HG03108 (cell line): ENCODE measurements around the gene ACVR1.
A peak's percentile ranks its signal among the peaks of the same experiment; 100 is the strongest.
"Not testable (repeated sequence)": the region's sequence is repeated elsewhere in the genome, so short reads cannot be mapped to it uniquely, and the experiment has no call there.

Experiments used
- ATAC-seq: cut with Tn5 transposase; IDR thresholded peaks from one replicate; pipeline ENCODE4 v1.9.1; 2021; ENCODE audit warnings: moderate library complexity; ENCODE audit not compliant: unreplicated experiment

ACVR1 gene

GRCh38 chr2:157761520-157761919 is 114.6 kb downstream of the ACVR1 start:
- ATAC-seq = no peak

- ATAC-seq = no peak
Observed at GRCh38 chr2:157760949-157761348, 115.2 kb downstream of the ACVR1 start.

- no peak for ATAC-seq
Observed at GRCh38 chr2:157759855-157760254, 116.3 kb downstream of the ACVR1 start.

- ATAC-seq = no peak
Observed at GRCh38 chr2:157758586-157758985, 117.5 kb downstream of the ACVR1 start.

- ATAC-seq = no peak
Observed at GRCh38 chr2:157757500-157757899, 118.6 kb downstream of the ACVR1 start.

- not testable (repeated sequence) for ATAC-seq
Observed at GRCh38 chr2:157756447-157756846, 119.7 kb downstream of the ACVR1 start.

GRCh38 chr2:157751462-157752058 is 124.6 kb downstream of the ACVR1 start:
- no peak for ATAC-seq

GRCh38 chr2:157749684-157750083 is 126.4 kb downstream of the ACVR1 start:
- no peak for ATAC-seq

GRCh38 chr2:157748371-157749142 is 127.6 kb downstream of the ACVR1 start:
- no peak for ATAC-seq

GRCh38 chr2:157747695-157748370 is 128.3 kb downstream of the ACVR1 start:
- ATAC-seq = no peak

- ATAC-seq = no peak
Observed at GRCh38 chr2:157747280-157747679, 128.8 kb downstream of the ACVR1 start.

- no peak for ATAC-seq
Observed at GRCh38 chr2:157746234-157746950, 129.7 kb downstream of the ACVR1 start.

- no peak for ATAC-seq
Observed at GRCh38 chr2:157744571-157745076, 131.5 kb downstream of the ACVR1 start.

- peak; percentile 74 for ATAC-seq
Observed at GRCh38 chr2:157743051-157743450, 133.1 kb downstream of the ACVR1 start.

- ATAC-seq = no peak
Observed at GRCh38 chr2:157741819-157742484, 134.2 kb downstream of the ACVR1 start.

- no peak for ATAC-seq
Observed at GRCh38 chr2:157737656-157738055, 138.5 kb downstream of the ACVR1 start.

GRCh38 chr2:157735532-157735931 is 140.6 kb downstream of the ACVR1 start:
- no peak for ATAC-seq

- ATAC-seq = no peak
Observed at GRCh38 chr2:157733263-157733662, 142.9 kb downstream of the ACVR1 start.

- ATAC-seq = no peak
Observed at GRCh38 chr2:157732596-157732995, 143.5 kb downstream of the ACVR1 start.

GRCh38 chr2:157727693-157728092 is 148.4 kb downstream of the ACVR1 start:
- ATAC-seq = no peak

- no peak for ATAC-seq
Observed at GRCh38 chr2:157726946-157727345, 149.2 kb downstream of the ACVR1 start.
